IPS DF 6.9 (cell line): ENCODE measurements around the gene SH3PXD2B.

Experiments
- DNase-seq: peaks from one replicate; pipeline ENCODE4 v3.0.0-alpha.2; 2013; ENCODE audit warnings: low read depth, low spot score
- H3K27ac ChIP-seq: one replicate; pipeline ENCODE4 v1.5.1; 2013; ENCODE audit warnings: low read length, control low read depth
- H3K27me3 ChIP-seq: 2 replicates; pipeline ENCODE4 v1.6.1; 2013; ENCODE audit warnings: mild to moderate bottlenecking, low read length; ENCODE audit not compliant: control insufficient read depth, insufficient read depth
- H3K36me3 ChIP-seq: 2 replicates; pipeline ENCODE4 v1.6.1; 2013; ENCODE audit warnings: low read length; ENCODE audit not compliant: control insufficient read depth, insufficient read depth
- H3K4me1 ChIP-seq: 2 replicates; pipeline ENCODE4 v1.6.1; 2013; ENCODE audit warnings: low read length; ENCODE audit not compliant: control insufficient read depth, insufficient read depth
- H3K4me3 ChIP-seq: 2 replicates; pipeline ENCODE4 v1.5.1; 2013; ENCODE audit warnings: mild to moderate bottlenecking, low read length
- H3K9me3 ChIP-seq: 2 replicates; pipeline ENCODE4 v1.6.1; 2013; ENCODE audit warnings: low read length, inconsistent platforms; ENCODE audit not compliant: control insufficient read depth, insufficient read depth
- WGBS: extraction: QIAGEN DNeasy Blood & Tissue Kit; methylation state at CpG from one replicate; pipeline ENCODE4 v1.1.7; 2013; ENCODE audit warnings: mixed read lengths, missing lambda C conversion rate; ENCODE audit not compliant: insufficient read length, insufficient coverage; 5-methylcytosine and 5-hydroxymethylcytosine counted together

The SH3PXD2B gene

GRCh38 chr5:172436879-172437369, 17.4 kb downstream of the SH3PXD2B start:
- Histone ChIP-seq H3K4me1 (no peaks in the 10 kb centered on the region), H3K4me3 (no peak overlapping the region), H3K9me3 (no peaks in the 10 kb centered on the region), H3K36me3 (peaks cover 3% of the 10 kb centered on the region; the same call in 1 of the 2 replicates), H3K27me3 (no peaks in the 10 kb centered on the region), H3K27ac (no peak overlapping the region)
- no CpG with 5 or more reads among the region's 9 CpGs for WGBS
- DNase-seq: no peak

- no peaks in the 10 kb centered on the region for H3K4me1 ChIP-seq
- H3K36me3 ChIP-seq: peaks cover 3% of the 10 kb centered on the region; the same call in 1 of the 2 replicates
- no CpG with 5 or more reads among the region's 12 CpGs for WGBS
Observed at GRCh38 chr5:172436078-172436878, 18.0 kb downstream of the SH3PXD2B start.

GRCh38 chr5:172435362-172436077, 18.8 kb downstream of the SH3PXD2B start:
- no CpG with 5 or more reads among the region's 8 CpGs for WGBS
- Histone ChIP-seq H3K27ac (no peak overlapping the region), H3K4me1 (no peaks in the 10 kb centered on the region), H3K4me3 (no peak overlapping the region), H3K36me3 (peaks cover 3% of the 10 kb centered on the region; the same call in 1 of the 2 replicates), H3K9me3 (no peaks in the 10 kb centered on the region), H3K27me3 (no peaks in the 10 kb centered on the region)
- no peak for DNase-seq

More at GRCh38 chr5:172436078-172436878, 18.0 kb downstream of the SH3PXD2B start:
- Histone ChIP-seq H3K27me3 (no peaks in the 10 kb centered on the region), H3K4me3 (no peak overlapping the region), H3K27ac (no peak overlapping the region), H3K9me3 (no peaks in the 10 kb centered on the region)
- no peak for DNase-seq

- Histone ChIP-seq H3K4me3 (no peak overlapping the region), H3K27me3 (no peaks in the 10 kb centered on the region), H3K4me1 (no peaks in the 10 kb centered on the region), H3K27ac (no peak overlapping the region), H3K9me3 (no peaks in the 10 kb centered on the region), H3K36me3 (peaks cover 3% of the 10 kb centered on the region; the same call in 1 of the 2 replicates)
- no peak for DNase-seq
- WGBS: no CpG with 5 or more reads among the region's 7 CpGs
Observed at GRCh38 chr5:172434251-172434650, 20.1 kb downstream of the SH3PXD2B start.

GRCh38 chr5:172433513-172433912, 20.8 kb downstream of the SH3PXD2B start:
- Histone ChIP-seq H3K27me3 (no peaks in the 10 kb centered on the region), H3K4me1 (no peaks in the 10 kb centered on the region), H3K4me3 (no peak overlapping the region), H3K36me3 (peaks cover 3% of the 10 kb centered on the region; the same call in 1 of the 2 replicates), H3K9me3 (no peaks in the 10 kb centered on the region), H3K27ac (no peak overlapping the region)
- no peak for DNase-seq
- no CpG with 5 or more reads among the region's 7 CpGs for WGBS

GRCh38 chr5:172433071-172433470, 21.3 kb downstream of the SH3PXD2B start:
- no peak overlapping the region for H3K4me3 ChIP-seq
- H3K27me3 ChIP-seq: no peaks in the 10 kb centered on the region
- no peak for DNase-seq
- H3K36me3 ChIP-seq: peaks cover 3% of the 10 kb centered on the region; the same call in 1 of the 2 replicates
- no peaks in the 10 kb centered on the region for H3K9me3 ChIP-seq
- WGBS: no CpG with 5 or more reads among the region's 3 CpGs
- H3K27ac ChIP-seq: no peak overlapping the region
- no peaks in the 10 kb centered on the region for H3K4me1 ChIP-seq

- no peak overlapping the region for H3K4me3 ChIP-seq
- no peak overlapping the region for H3K27ac ChIP-seq
- DNase-seq: no peak
- WGBS: no CpG with 5 or more reads among the region's 2 CpGs
- no peaks in the 10 kb centered on the region for H3K36me3 ChIP-seq
- H3K4me1 ChIP-seq: no peaks in the 10 kb centered on the region
- no peaks in the 10 kb centered on the region for H3K9me3 ChIP-seq
- no peaks in the 10 kb centered on the region for H3K27me3 ChIP-seq
Observed at GRCh38 chr5:172430354-172430753, 24.0 kb downstream of the SH3PXD2B start.

GRCh38 chr5:172429201-172429940, 25.0 kb downstream of the SH3PXD2B start:
- no peaks in the 10 kb centered on the region for H3K9me3 ChIP-seq
- no peaks in the 10 kb centered on the region for H3K4me1 ChIP-seq
- DNase-seq: no peak
- H3K27me3 ChIP-seq: no peaks in the 10 kb centered on the region
- no peaks in the 10 kb centered on the region for H3K36me3 ChIP-seq
- no peak overlapping the region for H3K27ac ChIP-seq
- WGBS: no CpG with 5 or more reads among the region's 8 CpGs
- no peak overlapping the region for H3K4me3 ChIP-seq

GRCh38 chr5:172428224-172429166, 25.8 kb downstream of the SH3PXD2B start:
- no peak for DNase-seq
- Histone ChIP-seq H3K27ac (no peak overlapping the region), H3K4me3 (no peak overlapping the region), H3K9me3 (no peaks in the 10 kb centered on the region), H3K36me3 (no peaks in the 10 kb centered on the region), H3K27me3 (no peaks in the 10 kb centered on the region), H3K4me1 (no peaks in the 10 kb centered on the region)
- WGBS: no CpG with 5 or more reads among the region's 12 CpGs
